Hematopoietic multipotent progenitor cell treated with erythropoietin and hydrocortisone succinate and interleukin-3 and kit ligand, for 6 days (in vitro differentiated cells): Measurements from ENCODE around the gene CTNND2.
"Not testable (repeated sequence)": the region's sequence is repeated elsewhere in the genome, so short reads cannot be mapped to it uniquely, and the experiment has no call there.

ENCODE experiments used
- DNase-seq: peaks from one replicate; pipeline ENCODE4 v3.0.0-alpha.2; 2015

CTNND2 gene

GRCh38 chr5:11383506-11384095 is 520.6 kb downstream of the CTNND2 start:
- DNase-seq: no peak

DNA sequence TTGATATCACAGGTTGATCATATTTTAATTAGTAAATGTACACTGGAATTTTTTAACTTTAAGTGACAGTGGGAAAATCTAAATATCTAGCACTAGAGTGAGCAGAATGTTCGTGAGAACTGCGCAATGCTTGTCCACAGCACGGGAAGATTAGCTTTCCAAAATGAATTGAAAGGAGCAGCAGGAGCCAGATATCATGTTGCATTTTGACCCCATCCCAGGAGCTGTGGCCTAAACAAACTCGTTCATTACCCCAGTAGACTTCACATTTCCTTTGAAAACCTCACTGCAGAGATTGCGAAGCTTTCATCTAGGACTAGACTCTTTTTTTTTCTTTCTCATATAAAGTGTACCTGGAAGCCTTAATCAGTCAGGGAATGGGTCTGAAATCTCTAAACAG is 525.8 kb downstream of the CTNND2 start:
- no peak for DNase-seq

GRCh38 chr5:11377896-11378295 is 526.4 kb downstream of the CTNND2 start:
- DNase-seq: no peak

GRCh38 chr5:11372191-11372590 is 532.1 kb downstream of the CTNND2 start:
- DNase-seq: no peak

DNA sequence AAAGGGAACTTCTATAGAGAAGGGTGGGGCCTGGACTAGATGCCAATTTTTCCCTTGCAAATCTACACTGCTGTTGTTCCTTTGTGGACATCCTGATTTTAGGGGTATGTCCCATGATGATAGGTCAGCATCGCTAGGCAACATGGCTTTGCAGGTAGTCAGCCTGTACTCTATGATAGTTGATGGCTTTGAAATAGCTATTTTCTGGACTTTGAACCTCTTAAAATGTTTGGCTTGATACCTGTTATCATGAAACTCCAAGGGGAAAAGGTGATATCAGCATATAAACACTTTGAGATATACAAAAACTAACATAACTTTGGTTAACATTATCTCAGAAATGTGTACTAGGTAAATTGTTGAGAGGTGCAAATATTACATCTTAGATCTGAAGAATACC is 533.2 kb downstream of the CTNND2 start:
- no peak for DNase-seq

DNA sequence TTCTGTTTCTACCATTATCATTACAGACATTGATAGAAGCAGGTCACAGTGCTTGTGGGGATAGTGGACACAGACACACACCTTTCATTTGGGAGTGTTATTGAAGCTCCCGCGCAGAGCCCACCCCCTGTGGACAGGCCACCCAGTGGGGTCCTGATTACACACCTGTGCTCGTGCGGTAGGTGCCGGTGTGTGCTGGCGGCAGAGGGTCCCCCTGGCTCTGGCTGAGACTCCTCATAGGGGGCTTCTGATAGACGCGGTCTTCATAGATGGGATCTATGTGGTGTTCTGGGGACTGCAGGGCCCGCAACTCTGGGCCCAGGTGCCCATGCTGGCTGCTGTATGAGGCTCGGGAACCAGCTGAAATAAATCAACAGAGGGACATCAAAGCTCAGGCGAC is 539.7 kb downstream of the CTNND2 start:
- no peak for DNase-seq

DNA sequence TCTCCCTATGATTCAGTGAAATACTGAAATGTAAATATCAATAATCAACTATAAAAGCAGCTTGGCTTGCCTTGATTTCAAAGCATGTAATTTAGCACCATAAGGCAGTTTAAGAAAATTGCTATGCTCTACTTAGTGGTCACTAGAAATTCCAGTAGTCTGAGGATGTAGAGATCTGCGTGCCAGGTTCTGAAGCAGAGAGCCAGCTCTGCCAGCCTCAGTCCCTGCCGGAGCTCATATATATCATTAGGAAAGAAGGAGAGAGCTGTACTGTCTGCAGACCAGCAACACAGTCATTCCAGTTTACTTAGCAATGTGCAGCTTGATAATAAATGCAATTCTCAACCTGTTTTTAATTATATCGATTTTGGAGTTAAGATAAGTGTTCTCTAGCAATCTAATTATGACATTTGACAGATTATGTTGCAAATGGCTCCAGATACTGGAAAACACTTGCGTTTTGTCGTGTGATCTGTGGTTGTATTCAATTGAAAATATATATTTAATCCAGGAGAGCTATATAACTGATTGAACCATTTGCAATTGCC is 540.5 kb downstream of the CTNND2 start:
- no peak for DNase-seq

DNA sequence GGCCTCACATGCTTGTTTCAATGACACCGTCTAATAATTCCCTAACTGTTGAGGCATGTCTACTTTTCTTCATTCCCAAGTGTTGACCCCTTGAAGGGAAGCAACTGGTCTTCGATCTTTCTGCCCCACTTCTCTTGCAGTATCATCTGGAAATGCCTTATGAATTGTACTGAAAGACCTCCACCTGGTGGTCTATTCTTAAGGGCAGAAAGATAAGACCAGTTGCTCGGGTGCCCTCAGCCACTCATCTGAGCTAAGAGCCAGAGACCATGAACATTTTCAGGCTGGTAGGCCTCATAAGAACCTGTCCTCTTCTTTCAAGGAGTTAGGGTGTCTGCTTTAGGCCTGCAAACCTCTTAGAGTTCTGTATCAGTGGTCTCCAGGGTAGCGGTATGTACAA is 542.5 kb downstream of the CTNND2 start:
- DNase-seq: no peak

- no peak for DNase-seq
These were observed 546.3 kb downstream of the CTNND2 start for GRCh38 chr5:11357928-11358327.

DNA sequence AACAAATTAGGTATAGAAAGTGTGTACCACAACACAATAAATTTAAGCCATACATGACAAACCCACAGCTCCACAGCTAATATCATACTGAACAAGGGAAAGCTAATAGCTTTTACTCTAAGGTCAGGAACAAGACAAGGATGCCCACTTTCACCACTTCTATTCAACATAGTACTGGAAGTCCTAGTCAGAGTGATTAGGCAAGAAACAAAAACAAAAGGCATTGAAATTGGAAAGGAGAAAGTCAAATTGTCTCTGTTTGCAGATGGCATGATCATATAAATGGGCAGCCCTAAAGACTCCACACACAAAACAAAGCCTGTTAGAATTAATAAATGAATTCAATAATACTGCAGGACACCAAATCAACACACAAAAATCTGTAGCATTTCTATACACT is 548.8 kb downstream of the CTNND2 start:
- no peak for DNase-seq

DNA sequence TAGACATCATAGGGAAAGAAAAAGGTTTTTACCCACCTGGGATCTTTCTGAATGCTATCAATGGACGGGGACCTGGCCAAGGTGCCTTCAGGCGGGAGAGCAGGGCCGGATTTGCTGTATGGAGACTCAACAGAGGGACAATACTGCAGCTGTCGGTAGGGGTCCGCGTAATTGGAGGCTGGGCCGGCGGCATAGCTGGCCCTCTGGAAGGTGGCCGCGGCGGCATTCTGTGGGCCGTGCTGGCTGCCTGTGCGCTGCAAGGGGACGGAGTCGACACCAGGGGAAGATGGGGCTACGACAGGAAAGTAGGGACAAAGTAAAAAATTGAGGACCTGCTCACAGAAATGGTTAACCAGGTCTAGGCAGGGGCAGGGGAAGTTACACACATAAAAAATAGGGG is 557.9 kb downstream of the CTNND2 start:
- no peak for DNase-seq

GRCh38 chr5:11335881-11336760 is 568.1 kb downstream of the CTNND2 start:
- DNase-seq: no peak

GRCh38 chr5:11334404-11334803 is 569.8 kb downstream of the CTNND2 start:
- DNase-seq: no peak

DNA sequence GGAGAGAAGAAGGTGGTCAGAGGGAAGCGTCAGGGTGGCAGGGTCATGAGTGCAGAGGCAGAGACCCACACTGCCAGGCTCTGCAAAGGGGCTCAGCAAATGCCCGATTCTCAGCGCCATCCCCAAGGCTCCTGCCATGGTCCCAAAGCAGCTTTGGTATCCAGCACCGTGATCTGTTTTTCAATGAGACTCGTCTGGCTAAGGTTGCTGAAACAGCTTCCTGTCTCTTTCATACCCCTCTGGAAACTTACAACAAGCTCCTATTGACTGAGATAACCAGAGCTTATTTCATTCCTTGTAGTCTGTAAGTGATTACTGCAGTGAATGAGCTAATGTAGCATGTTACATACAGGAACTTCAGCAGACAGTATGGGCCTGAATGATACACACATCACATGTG is 574.6 kb downstream of the CTNND2 start:
- DNase-seq: no peak

GRCh38 chr5:11324521-11325289 is 579.5 kb downstream of the CTNND2 start:
- no peak for DNase-seq

DNA sequence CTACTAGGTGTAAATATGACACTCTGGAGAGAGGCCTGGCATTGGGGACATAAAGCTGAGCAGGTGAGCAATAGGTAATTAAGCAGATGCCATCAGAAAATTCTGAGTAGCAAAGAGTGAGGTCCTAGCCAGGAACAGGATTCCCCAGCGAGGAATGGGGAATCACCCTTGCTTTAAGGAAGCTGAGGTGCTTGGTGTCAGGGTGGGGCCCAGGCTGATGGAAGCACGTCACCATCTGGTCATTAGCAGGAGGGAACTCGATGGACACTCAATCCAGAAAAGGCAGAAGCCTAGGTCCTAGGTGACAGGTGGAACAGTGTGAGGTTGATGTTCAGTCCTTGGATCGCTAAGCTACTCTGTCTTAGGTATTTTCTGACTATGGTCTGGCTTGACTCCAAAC is 580.5 kb downstream of the CTNND2 start:
- DNase-seq: no peak

- peak; percentile 33 for DNase-seq
These were observed 582.1 kb downstream of the CTNND2 start for GRCh38 chr5:11322133-11322532.

DNA sequence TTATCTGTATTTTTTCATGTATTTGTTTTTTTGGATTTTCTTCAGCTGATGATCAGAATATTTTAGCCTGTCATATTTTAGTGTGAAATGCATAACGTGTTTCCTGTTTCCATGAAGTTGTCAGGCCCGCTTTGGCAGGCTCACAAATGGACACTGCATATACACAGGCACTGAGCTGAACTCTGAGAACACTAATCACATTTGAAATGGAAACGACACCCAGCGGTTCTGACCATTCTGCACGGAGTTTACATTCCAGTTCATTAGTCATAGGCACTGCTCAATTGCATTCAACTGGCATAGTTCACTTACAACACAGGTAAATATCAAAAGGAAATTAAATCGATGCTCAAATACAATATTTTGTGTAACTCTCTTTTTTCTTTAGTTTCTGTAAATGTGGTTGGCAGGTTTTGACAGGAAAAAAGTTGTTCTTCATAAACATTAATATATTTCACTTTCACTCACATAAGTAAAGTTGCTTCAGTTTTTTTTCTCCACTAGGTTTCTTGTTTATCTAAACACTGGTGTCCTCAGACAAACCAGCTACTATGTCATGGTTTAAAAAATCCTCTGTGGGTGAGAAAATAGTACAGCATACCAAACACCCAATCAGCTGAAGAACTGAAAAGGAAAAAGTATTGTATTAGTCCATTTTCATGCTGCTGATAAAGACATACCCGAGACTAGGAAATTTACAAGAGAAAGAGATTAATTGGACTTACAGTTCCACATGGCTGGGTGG is 584.2 kb downstream of the CTNND2 start:
- no peak for DNase-seq

GRCh38 chr5:11313694-11314093 is 590.6 kb downstream of the CTNND2 start:
- DNase-seq: not testable (repeated sequence)

DNA sequence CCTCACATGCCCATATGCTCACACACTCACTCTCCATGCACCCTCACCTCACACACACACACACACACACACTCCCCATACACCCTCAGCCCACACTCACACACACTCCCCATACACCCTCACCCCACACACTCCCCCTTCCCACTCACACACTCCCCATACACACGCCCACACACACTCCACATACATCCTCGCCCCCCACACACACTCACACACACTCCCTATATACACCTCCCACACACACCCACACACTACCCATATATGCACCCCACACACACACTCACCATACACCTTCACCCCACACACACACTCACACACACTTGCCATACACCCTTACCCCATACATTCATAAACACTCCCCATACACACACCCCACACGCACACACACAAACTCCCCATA is 592.5 kb downstream of the CTNND2 start:
- no peak for DNase-seq

DNA sequence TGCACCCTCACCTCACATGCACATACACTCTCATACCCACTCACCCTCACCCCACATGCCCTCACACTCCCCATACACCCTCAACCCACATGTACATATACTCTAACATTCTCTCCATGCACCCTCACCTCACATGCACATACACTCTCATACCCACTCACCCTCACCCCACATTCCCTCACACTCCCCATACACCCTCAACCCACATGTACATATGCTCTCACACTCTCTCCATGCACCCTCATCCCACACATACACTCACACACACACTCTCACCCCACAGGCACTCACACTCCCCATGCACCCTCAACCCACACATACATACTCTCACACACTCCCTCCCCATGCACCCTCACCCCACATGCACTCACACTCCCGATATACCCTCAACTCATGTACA is 593.0 kb downstream of the CTNND2 start:
- DNase-seq: no peak

DNA sequence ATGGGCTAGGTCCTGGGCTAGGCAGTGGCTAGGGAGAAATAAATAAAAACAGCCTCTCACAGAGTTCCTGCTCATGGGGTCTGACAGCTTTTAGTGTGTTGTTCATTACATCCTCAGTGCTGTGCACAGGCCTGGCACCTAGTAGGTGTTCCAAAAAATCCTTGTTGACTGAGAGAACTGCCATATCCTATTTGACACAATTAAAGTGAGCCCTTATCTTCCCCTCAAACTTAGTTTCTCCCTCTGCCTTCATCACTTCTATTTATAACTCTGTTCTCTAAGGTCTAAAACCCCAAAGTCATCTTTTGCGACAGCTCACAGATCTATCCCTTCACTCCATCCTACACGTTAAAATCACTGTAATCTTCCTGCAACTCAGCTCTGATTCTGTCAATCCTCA is 594.1 kb downstream of the CTNND2 start:
- no peak for DNase-seq

DNA sequence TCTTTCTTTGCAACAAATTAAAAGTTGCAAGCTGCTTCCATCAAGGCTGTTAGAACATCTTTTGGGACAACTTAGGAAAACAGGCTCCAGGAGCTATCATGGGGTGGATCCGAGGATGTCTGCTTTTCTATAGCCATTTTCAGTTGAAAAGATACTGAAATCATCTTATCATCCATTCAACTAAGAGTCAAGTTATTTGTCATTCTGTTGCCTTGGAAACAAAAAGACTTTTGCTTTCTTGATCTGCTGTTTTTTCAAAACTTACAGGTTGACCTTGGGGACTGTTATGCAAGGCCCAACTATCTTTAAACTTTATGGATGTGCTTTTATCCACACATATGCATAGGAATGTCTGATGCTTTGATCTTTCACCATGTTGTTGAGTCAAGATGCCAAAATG is 597.9 kb downstream of the CTNND2 start:
- DNase-seq: no peak
